SHP77 treated with DMSO at 0.1 percent for 48 hours (cell line): ENCODE data around the gene BCL2L1.

ENCODE experiments used
- DNase-seq: peaks from one replicate; lab custom pipeline; 2025; lab: John Stamatoyannopoulos, UW

The BCL2L1 gene

DNA sequence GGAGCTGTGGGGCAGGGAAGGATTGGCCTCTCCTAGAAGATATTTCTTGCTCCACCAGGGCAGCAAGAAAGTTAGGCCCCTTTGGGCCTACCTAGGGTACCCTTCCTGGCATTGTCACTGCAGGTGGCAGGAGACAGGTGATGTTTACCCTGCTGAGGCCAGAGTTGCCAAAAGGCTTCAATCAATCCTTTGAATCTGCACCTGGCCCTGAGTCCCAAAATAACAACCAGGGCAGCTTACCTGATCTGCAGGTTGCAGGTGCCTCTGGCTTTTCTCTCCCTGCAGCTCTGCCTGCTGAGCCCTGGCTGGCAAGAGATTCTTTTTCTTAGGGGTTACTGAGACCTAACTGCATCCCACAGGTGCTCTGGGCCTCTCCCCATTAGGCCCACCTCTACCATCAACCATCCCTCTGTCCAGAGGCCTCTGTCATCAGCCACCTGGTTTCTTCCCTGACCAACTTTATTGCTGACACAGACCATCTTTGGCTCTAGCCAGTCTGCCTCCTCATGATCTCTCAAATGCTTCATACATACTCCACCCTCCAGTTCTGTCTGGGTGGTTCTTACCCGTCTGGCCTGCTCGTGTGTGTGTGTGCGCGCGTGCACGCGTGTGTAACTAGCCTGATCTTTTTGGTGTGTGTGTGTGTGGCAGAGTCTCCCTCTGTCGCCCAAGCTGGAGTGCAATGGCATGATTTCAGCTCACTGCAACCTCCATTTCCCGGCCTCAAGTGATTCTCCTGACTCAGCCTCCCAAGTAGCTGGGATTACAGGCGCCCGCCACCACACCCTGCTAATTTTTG, 13.7 kb downstream of the BCL2L1 start:
- DNase-seq = peak; percentile 72

DNA sequence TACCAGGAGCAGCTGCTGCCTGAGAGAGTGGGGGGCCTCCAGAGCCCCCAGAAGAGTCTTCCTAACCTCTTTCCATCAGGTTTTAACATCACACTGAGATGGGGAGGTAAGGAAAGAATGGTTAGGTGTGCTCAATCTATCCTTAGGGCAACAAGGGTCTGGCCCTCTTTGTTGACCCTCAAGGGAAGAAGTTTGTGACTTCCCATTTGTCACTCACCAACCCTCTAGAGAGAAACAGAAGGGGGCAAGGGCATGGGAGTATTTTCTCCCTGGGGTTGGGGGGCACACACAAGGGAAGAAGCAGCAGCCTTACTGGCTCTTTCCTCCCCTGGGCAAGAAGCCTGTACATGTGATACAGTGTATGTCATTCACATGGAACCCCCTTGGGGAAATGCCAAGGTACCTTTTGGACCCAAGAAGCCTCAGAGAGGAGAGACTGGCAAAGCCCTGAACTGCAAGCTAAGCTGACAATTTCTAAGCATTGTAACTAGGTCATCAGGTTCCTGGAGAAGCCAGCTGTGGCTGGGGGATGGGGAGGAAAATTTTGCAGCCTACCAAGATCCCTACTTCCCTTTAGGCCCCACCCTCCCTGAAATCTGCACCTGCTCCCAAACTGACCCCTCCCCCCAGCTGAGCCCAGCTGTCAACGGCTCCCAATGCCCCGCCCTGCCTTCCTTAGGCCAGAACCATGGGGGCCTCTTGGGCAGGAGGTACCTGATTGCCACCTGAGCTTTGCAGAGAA, 14.5 kb downstream of the BCL2L1 start:
- DNase-seq = peak; percentile 72

DNA sequence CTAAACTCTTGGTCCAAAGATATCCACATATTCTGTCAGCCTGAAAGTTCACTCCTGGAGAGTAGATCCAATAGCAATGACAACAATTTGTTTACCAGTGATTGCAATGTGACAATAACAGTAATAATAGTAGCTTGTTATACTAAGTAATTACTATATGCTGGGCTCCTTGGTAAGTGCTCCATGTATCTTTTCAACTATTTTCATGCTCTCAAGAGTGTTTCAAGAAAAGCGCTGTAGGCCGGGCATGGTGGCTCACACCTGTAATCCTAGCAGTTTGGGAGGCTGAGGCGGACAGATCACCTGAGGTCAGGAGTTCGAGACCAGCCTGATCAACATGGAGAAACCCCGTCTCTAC, 15.4 kb downstream of the BCL2L1 start:
- DNase-seq = no peak

DNA sequence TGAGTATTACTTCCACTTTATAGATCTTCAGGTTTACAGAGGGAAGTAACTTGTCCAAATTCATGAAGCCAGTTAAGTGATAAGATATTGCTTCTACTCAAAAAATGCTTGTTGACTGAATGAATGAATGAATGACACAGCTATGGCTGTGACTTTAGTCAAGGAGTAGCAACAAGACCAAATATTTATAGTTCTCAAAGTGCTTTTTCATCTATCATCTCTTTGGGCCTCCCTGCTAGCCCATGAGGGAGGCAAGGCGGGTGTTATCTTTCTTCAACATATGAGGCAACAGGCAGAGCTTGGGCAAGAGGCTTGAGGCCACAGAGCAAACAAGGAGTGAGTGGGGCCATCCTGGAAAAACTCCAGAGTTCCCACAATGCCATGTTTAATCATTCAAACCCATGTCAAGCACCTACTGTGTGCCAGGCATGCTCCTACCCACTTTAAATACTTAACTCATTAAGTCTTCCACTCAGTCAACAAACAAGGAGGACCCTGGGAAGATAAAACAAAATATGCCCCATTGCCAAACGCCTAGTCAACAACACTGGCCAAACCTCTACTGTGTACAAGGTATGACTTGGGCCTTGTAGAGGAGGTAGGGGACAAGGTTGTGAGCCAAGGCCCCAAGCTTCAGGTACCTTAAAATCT, 15.9 kb downstream of the BCL2L1 start:
- DNase-seq = no peak

DNA sequence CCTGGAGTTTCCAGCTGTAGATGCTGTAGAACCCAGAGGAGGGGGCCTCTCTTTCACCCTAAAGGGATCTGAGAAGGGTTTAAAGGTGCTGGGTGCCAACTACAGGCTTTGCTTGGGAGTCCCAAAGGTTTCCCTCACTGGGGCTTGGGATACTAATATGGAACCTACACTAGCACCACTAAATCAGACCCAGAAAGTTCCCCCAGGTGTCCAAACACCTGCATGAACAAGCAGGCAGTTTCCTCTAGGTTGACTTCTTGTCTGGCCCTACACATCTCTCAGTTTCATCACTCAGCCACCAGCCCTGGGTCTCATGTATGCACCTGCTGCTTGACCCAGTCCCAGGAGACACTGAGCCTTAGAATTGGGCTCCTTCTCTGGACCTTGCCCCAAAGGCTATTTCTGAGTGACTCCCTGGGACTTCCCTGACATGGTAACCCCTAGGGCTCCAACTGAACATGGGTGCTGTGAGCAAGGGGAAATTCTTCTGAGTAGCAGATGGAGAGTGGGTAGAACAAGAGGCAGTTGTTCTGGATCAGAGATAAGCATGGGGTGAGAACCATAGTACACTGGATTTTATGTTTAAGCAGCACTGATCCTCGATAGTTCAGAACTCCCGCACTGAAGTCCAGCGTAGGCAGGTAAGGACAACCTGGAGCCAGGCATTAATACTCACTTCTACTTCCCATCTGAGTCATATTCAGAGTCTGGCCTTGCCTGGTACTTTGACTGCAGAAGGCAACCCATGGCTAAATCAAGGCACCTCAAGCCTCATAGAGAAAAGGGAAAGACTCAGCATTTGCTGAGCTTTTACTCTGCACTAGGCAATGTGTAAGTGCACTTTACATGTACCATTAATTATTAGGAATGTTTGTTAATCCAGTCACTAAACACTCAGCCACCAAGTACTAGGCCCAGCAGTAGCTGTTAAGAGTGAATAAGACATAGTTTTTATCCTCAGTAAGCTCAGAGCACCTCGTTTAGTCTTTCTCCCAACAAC, 16.8 kb downstream of the BCL2L1 start:
- no peak for DNase-seq

DNA sequence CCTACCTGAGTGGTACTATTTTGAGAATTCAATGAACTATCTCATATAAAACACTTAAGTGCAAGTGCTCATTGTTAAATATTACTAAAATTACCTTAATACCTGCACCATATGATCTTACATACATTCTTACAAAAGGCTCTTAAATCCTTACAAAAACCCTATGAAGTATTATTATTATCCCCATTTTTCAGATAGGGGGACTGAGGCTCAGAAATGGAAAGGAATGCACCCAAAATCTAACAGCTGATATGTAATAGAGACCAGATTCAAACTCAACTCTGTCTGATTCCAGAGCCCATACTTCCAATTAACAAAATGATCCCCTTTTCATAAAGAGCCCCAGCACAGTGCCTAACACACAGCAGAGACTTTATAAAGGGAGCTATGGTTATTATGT, 17.5 kb downstream of the BCL2L1 start:
- no peak for DNase-seq

- no peak for DNase-seq
Measured at GRCh38 chr20:31704225-31705119, 18.2 kb downstream of the BCL2L1 start.

- no peak for DNase-seq
Measured at GRCh38 chr20:31701591-31701990, 21.1 kb downstream of the BCL2L1 start.

DNA sequence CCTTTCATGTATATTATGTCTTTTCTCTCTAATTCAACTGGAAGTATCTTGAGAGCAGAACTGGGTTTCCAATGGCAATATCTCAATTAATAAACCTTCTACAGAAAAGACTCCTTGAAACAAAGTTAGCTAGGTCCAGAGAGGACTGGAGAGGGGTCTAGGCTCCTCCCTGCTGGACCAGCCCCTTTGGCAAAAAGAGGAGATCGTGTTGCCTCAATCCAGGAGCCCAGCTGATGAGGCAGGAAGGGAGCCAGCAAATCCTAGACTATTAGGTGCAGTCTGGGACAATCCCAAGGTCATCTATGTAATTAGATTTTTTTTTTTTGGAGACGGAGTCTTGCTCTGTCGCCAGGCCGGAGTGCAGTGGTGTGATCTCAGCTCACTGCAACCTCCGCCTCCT, 21.9 kb downstream of the BCL2L1 start:
- no peak for DNase-seq

DNA sequence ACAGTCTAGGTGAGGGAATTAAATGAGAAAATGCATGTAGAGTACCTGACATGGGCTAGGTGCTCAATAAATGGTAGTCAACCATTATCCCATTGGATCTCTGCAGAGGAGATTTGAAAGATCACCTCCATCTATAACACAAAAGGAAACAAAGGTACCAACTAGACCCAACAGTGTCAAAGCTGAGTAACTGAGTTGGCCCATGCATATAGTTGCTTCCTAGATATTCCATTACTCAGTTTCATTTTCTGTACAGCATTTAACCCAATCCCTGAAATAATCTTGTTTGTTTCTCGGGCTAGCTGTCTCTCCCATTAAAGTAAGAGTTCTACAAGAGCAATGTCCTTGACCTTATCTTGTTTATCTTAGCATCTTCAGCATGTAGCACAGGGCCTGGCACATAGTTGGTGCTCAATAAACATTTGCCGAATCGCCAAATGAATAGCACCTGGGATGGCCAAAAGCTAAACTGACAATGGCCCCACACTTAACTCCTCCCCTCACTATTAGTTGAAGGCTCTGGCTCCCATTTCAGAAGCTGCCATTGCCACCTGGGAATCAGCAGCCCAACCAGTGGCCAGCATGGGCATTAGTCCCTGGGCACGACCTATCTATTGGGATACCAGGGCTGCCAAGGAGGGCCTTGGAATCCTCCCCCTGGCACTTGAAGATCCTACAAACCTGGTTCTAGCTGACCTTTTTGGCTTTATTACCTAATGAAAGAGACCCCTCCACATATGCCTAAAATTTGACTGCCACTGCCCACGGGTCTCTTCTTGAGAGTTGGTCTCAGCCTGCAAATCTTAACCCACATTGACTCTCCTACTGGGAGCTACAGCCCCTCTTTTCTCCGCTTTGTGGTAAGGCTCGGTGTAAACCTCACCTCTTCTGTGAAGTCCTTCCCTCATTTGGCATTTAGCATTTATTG, 22.6 kb downstream of the BCL2L1 start:
- no peak for DNase-seq

DNA sequence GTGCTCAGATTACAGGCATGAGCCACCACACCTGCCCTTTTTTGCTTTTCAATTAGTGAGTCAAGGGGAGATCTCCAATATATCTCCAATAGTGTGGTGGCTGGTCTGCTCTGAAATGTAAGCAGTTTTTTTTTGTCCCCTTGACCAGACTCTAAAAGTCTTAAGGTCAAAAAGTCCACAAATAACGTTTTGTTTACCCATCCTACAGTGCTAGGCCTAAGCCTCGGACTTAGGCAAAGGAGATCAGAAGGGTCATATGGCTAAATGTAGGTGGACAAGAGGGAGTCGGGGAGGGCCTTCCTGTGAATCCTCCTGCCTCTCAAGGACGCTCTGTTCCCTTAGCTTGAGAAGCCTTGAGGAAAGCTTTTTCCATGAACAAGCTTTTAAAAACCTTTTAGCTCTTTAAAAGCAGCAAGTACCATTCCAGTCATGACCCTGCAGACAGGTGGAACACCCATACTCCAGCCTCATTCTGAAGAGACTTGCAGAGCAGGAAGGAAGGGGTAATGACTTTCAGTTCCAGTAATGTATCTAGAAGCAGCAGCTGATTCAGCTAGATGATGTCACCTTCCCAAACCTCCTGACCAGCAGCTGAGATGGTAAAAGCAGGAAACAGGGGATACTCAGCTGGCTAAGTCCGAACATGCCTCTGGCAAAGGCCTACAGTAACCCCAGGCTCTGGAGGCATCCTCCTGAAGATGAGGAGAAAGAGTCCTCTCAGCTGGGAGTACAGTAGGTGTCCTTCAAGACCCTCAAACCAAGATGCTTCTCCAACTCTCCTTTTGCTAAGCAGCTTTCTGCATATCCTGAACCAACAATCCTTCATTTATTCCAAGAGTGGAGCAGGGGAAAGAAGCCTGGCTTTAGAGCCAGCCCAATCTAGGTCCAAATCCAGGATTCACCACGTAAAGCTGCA, 23.6 kb downstream of the BCL2L1 start:
- peak; percentile 84 for DNase-seq

- DNase-seq = no peak
Measured at GRCh38 chr20:31698243-31698802, 24.3 kb downstream of the BCL2L1 start.

- DNase-seq = no peak
Measured at GRCh38 chr20:31695849-31696804, 26.5 kb downstream of the BCL2L1 start.

- DNase-seq = no peak
Measured at GRCh38 chr20:31694842-31695593, 27.6 kb downstream of the BCL2L1 start.

- DNase-seq = no peak
Measured at GRCh38 chr20:31693987-31694661, 28.5 kb downstream of the BCL2L1 start.

GRCh38 chr20:31693402-31693801, 29.3 kb downstream of the BCL2L1 start:
- DNase-seq = no peak
